ENCODE measurements around the gene SPEG.

DNA sequence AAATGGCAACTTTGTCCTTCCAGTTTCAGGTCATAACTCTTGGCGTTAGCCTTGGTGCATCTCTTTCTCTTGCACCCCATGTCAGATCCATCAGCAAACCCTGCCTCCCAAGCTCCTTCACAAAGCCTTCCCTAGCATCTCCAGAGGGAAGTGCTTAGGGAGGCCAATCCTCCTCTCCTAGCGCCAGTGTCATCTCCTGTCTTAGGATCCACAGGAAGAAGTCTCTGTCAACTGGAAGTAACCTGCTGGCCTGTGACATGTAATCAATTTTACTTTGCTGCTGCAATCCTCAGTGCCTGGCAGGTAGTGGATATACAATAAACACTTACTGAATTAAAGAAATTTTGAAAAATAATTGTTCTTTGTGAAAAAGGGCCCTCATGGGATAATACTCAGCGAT lies 39.0 kb upstream of the SPEG start:
- TF ChIP-seq, protein P1, sequence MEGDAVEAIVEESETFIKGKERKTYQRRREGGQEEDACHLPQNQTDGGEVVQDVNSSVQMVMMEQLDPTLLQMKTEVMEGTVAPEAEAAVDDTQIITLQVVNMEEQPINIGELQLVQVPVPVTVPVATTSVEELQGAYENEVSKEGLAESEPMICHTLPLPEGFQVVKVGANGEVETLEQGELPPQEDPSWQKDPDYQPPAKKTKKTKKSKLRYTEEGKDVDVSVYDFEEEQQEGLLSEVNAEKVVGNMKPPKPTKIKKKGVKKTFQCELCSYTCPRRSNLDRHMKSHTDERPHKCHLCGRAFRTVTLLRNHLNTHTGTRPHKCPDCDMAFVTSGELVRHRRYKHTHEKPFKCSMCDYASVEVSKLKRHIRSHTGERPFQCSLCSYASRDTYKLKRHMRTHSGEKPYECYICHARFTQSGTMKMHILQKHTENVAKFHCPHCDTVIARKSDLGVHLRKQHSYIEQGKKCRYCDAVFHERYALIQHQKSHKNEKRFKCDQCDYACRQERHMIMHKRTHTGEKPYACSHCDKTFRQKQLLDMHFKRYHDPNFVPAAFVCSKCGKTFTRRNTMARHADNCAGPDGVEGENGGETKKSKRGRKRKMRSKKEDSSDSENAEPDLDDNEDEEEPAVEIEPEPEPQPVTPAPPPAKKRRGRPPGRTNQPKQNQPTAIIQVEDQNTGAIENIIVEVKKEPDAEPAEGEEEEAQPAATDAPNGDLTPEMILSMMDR (IDR thresholded peaks at IDR 0.05), result no peak
- no peak for TF ChIP-seq POLR2A (IDR thresholded peaks at IDR 0.05)

All from right lobe of liver (tissue), 4 donors.